IPS DF 6.9 (cell line): ENCODE results near the gene KBTBD13.

Experiments used
- DNase-seq: peaks from one replicate; pipeline ENCODE4 v3.0.0-alpha.2; 2013; ENCODE audit warnings: low read depth, low spot score
- H3K27ac ChIP-seq: one replicate; pipeline ENCODE4 v1.5.1; 2013; ENCODE audit warnings: low read length, control low read depth
- H3K27me3 ChIP-seq: 2 replicates; pipeline ENCODE4 v1.6.1; 2013; ENCODE audit warnings: mild to moderate bottlenecking, low read length; ENCODE audit not compliant: control insufficient read depth, insufficient read depth
- H3K36me3 ChIP-seq: 2 replicates; pipeline ENCODE4 v1.6.1; 2013; ENCODE audit warnings: low read length; ENCODE audit not compliant: control insufficient read depth, insufficient read depth
- H3K4me1 ChIP-seq: 2 replicates; pipeline ENCODE4 v1.6.1; 2013; ENCODE audit warnings: low read length; ENCODE audit not compliant: control insufficient read depth, insufficient read depth
- H3K4me3 ChIP-seq: 2 replicates; pipeline ENCODE4 v1.5.1; 2013; ENCODE audit warnings: mild to moderate bottlenecking, low read length
- H3K9me3 ChIP-seq: 2 replicates; pipeline ENCODE4 v1.6.1; 2013; ENCODE audit warnings: low read length, inconsistent platforms; ENCODE audit not compliant: control insufficient read depth, insufficient read depth
- whole genome bisulfite sequencing: extraction: QIAGEN DNeasy Blood & Tissue Kit; methylation state at CpG from one replicate; pipeline ENCODE4 v1.1.7; 2013; ENCODE audit warnings: mixed read lengths, missing lambda C conversion rate; ENCODE audit not compliant: insufficient read length, insufficient coverage; 5-methylcytosine and 5-hydroxymethylcytosine counted together

Gene KBTBD13

GRCh38 chr15:65081270-65081669 is 4.7 kb downstream of the KBTBD13 start:
- Histone ChIP-seq H3K4me1 (peaks cover 10% of the 10 kb centered on the region), H3K27ac (no peak overlapping the region), H3K36me3 (peaks cover 2% of the 10 kb centered on the region; the same call in 1 of the 2 replicates), H3K27me3 (no peaks in the 10 kb centered on the region), H3K9me3 (no peaks in the 10 kb centered on the region), H3K4me3 (no peak overlapping the region)
- WGBS: no CpG with 5 or more reads among the region's 6 CpGs
- no peak for DNase-seq

DNA sequence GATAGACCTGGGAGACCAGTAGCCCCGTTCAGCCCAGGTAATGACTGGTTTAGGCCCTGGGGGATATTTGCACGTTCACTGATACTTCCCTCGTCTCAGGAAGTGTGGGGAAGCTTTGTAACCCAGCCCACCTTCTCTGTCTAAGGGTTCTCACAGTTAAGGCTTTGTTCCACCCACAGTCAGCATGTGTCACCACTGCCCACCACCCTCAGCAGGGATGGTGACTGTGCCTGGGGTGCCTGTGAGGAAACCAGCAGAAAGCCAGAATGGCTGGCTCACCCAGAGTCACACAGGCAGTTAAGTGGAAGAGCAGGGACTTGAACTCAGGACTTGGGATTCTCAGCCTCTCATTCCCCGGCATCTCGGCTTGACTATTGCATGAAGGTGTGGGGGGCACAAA is 5.2 kb downstream of the KBTBD13 start:
- Histone ChIP-seq H3K36me3 (peaks cover 2% of the 10 kb centered on the region; the same call in 1 of the 2 replicates), H3K27ac (no peak overlapping the region), H3K4me3 (no peak overlapping the region), H3K27me3 (no peaks in the 10 kb centered on the region), H3K4me1 (peaks cover 13% of the 10 kb centered on the region), H3K9me3 (no peaks in the 10 kb centered on the region)
- no peak for DNase-seq
- no CpG with 5 or more reads among the region's 5 CpGs for WGBS

- no peaks in the 10 kb centered on the region for H3K27me3 ChIP-seq
- no peak overlapping the region for H3K4me3 ChIP-seq
- no peak for DNase-seq
- no peak overlapping the region for H3K27ac ChIP-seq
- peaks cover 14% of the 10 kb centered on the region for H3K4me1 ChIP-seq
- no peaks in the 10 kb centered on the region for H3K9me3 ChIP-seq
- no CpG with 5 or more reads among the region's 7 CpGs for WGBS
- no peaks in the 10 kb centered on the region; the same call in 1 of the 2 replicates for H3K36me3 ChIP-seq
These were observed 5.9 kb downstream of the KBTBD13 start for GRCh38 chr15:65082303-65082953.

- peaks cover 11% of the 10 kb centered on the region for H3K4me1 ChIP-seq
- H3K36me3 ChIP-seq: no peaks in the 10 kb centered on the region
- DNase-seq: no peak
- WGBS: no CpG with 5 or more reads among the region's 7 CpGs
- H3K4me3 ChIP-seq: no peak overlapping the region
- H3K27ac ChIP-seq: no peak overlapping the region
- no peaks in the 10 kb centered on the region for H3K9me3 ChIP-seq
- no peaks in the 10 kb centered on the region for H3K27me3 ChIP-seq
These were observed 6.7 kb downstream of the KBTBD13 start for GRCh38 chr15:65083262-65083701.

- H3K27ac ChIP-seq: no peak overlapping the region
- no peaks in the 10 kb centered on the region for H3K27me3 ChIP-seq
- DNase-seq: no peak
- no peak overlapping the region for H3K4me3 ChIP-seq
- no CpG with 5 or more reads among the region's 7 CpGs for WGBS
- H3K36me3 ChIP-seq: no peaks in the 10 kb centered on the region
- no peaks in the 10 kb centered on the region for H3K9me3 ChIP-seq
- peaks cover 11% of the 10 kb centered on the region for H3K4me1 ChIP-seq
These were observed 8.1 kb downstream of the KBTBD13 start for GRCh38 chr15:65084500-65085206.

GRCh38 chr15:65085207-65085753 is 8.7 kb downstream of the KBTBD13 start:
- DNase-seq: no peak
- Histone ChIP-seq H3K36me3 (no peaks in the 10 kb centered on the region), H3K9me3 (no peaks in the 10 kb centered on the region), H3K4me1 (peaks cover 11% of the 10 kb centered on the region), H3K27ac (no peak overlapping the region), H3K4me3 (no peak overlapping the region), H3K27me3 (no peaks in the 10 kb centered on the region)
- no CpG with 5 or more reads among the region's 8 CpGs for WGBS

- H3K36me3 ChIP-seq: no peaks in the 10 kb centered on the region
- H3K4me1 ChIP-seq: peaks cover 11% of the 10 kb centered on the region
- H3K27me3 ChIP-seq: no peaks in the 10 kb centered on the region
- no CpG with 5 or more reads among the region's 6 CpGs for WGBS
- H3K9me3 ChIP-seq: no peaks in the 10 kb centered on the region
- no peak for DNase-seq
- no peak overlapping the region for H3K27ac ChIP-seq
- H3K4me3 ChIP-seq: no peak overlapping the region
These were observed 9.6 kb downstream of the KBTBD13 start for GRCh38 chr15:65085990-65086679.

GRCh38 chr15:65086680-65087111 is 10.2 kb downstream of the KBTBD13 start:
- H3K27ac ChIP-seq: no peak overlapping the region
- no peak overlapping the region for H3K4me3 ChIP-seq
- H3K9me3 ChIP-seq: no peaks in the 10 kb centered on the region
- peaks cover 11% of the 10 kb centered on the region for H3K4me1 ChIP-seq
- no CpG with 5 or more reads among the region's 6 CpGs for WGBS
- no peaks in the 10 kb centered on the region for H3K27me3 ChIP-seq
- no peak for DNase-seq
- no peaks in the 10 kb centered on the region for H3K36me3 ChIP-seq

- H3K4me1 ChIP-seq: peaks cover 11% of the 10 kb centered on the region
- no peak for DNase-seq
- WGBS: no CpG with 5 or more reads among the region's 3 CpGs
- no peaks in the 10 kb centered on the region for H3K27me3 ChIP-seq
- H3K36me3 ChIP-seq: no peaks in the 10 kb centered on the region
- H3K27ac ChIP-seq: no peak overlapping the region
- H3K4me3 ChIP-seq: no peak overlapping the region
- H3K9me3 ChIP-seq: no peaks in the 10 kb centered on the region
These were observed 10.9 kb downstream of the KBTBD13 start for GRCh38 chr15:65087411-65087810.

DNA sequence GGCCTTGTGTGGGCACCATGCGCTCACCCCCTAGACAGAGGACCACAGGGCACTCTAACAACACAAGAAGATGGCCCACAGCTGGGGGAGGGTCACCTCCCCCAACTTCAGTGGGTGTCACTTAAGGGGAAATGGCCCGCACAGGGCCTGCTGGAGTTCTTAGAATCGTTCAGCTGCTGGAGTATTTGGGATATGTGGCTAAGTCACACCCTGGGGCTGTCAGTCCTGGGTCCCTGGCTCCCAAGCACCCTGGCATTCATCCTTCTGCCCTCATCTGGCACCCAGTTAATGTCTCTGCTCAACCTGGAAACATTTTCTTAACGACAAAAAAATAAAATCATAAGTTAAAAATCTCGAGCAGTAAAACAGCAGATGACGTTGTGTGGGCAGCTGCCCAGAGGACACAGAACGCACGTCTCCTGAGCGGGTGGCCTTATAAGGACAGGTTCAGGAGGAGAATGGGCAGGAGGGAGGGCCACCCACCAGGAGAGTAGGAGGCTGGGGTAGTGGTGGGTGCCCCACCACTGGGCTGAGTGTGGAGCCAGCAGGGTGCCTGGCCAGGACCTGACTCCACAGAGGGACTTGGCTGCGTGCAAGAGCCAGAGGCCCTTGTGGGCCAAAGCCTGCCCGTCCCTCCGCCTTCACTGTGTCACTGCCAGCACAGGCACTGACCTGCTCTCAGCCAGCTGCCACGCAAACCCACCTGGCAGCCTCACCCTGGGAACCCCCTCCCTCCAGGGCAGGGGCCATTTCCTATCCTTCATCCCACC is 11.5 kb downstream of the KBTBD13 start:
- no peaks in the 10 kb centered on the region for H3K9me3 ChIP-seq
- H3K36me3 ChIP-seq: no peaks in the 10 kb centered on the region
- H3K27me3 ChIP-seq: no peaks in the 10 kb centered on the region
- no peak overlapping the region for H3K4me3 ChIP-seq
- peaks cover 9% of the 10 kb centered on the region for H3K4me1 ChIP-seq
- DNase-seq: no peak
- WGBS: no CpG with 5 or more reads among the region's 13 CpGs
- no peak overlapping the region for H3K27ac ChIP-seq
